Measurements from ENCODE around the gene RAG1. TPM values are rescaled to one million over a fixed set of nuclear protein-coding genes. Genes with fewer than 3 reads are reported as not detected.

RAG1 gene
- polyA plus RNA-seq, 4 donors = 1.3 to 3.3 (median 2.9) TPM

DNA sequence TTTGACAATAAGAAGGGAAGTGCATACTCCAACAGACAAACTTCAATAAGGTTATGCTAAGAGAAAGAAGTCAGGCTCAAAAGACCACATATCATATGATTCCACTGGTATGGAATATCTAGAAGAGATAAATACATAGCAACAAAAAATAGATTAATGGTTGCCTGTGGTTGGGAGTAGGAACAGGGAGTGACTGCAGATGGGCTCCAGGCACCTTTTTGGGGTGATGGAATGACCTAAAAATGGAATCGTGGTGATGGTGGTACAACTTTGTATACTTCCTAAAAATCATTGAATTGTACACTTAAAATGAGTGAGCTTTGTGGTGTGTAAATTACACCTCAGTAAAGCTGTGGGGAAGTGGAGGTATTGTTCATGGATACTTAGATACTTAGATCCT, 59.2 kb downstream of the RAG1 start:
- DNase-seq (ENCODE audit: low read depth in 4 of 4, low spot score in 3 of 4) = no peak

DNA sequence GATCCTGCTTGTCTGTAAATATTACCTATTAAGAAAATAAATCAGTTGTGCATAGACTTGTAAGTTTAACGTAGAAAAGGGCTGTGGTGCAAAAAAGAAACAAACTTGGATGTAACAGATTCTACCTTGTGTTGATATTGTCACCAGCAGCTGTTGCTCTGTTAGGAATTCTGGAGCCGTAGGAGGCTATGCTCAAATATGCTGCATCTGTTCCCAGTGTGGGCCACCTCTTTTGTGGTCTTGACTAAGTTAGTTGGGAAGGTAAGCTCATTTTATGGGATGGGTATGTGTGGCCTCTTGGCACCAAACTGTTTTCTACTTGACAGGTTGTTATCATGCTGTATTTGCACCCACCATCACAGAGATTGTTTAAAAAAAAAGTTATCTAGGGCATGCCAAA, 59.7 kb downstream of the RAG1 start:
- DNase-seq (ENCODE audit: low read depth in 4 of 4, low spot score in 3 of 4) = no peak

DNA sequence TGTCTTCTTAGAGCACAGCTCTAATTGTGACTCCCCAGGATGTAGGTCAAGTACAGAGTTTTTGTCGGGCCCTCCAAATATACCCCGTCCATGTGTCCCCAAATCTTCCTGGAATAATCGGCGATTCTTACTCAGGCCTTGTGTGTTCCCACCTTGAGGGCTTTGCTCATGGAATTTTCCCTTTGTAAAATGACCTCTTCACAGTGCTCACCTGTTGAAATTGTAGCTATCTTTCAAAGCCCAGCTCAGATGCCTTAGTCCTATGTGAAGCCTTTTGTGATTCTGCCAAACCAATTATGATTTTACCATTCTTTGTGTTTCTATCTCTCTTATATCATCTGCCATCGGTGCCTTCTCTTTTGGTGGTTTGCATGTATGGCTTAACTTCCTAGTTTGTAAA, 60.3 kb downstream of the RAG1 start:
- DNase-seq (ENCODE audit: low read depth in 4 of 4, low spot score in 3 of 4) = no peak

DNA sequence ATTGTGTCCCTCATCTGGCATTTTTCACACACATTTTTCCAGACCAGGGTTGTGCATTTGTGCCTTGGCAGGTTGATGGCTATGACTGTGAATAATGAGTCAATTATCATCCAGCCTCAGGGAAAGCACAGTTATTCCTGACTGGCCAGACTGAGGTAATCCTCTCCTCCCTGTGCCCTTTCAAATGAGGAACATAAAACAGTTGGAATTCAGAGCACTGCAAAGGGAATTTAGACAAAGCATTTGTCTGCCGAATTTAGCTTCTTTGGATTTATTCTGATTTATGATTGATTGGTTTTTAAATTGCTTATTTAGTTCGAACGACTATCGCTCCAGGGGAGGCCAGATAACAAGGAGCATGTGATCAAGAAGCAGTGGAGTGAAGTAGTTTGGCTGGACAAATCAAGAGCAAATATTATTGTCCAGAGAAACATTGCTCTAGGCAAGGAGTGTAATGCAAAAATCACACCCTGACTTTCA, 61.0 kb downstream of the RAG1 start:
- no peak for DNase-seq (ENCODE audit: low read depth in 4 of 4, low spot score in 3 of 4)

Other genes starting within 250 kb of the RAG1 start
- gene TRAF6, start 57.7 kb upstream of the RAG1 start, polyA plus RNA-seq (ENCODE audit: insufficient read length in 4 of 4) = 10 to 100 TPM; 12.4 to 18.8 (median 17.2) TPM
- gene IFTAP, start 26.5 kb downstream of the RAG1 start, polyA plus RNA-seq (ENCODE audit: insufficient read length in 4 of 4) = 10 to 100 TPM; 47.7 to 70.0 (median 57.5) TPM
- gene RAG2, start 30.2 kb downstream of the RAG1 start, polyA plus RNA-seq (ENCODE audit: insufficient read length in 4 of 4) = 1 to 10 TPM in 1 of 4 donors, under 1 TPM in 3; 0.30 to 1.1 (median 0.57) TPM

Data from left renal pelvis (tissue), 4 donors.